Thyroid gland (tissue), 4 donors: ENCODE measurements around the gene ERFE.

Experiments
- CTCF ChIP-seq, 6 experiments: fragments of 200-600 bp in 3 of 6; fragments of 450-650 bp in 3 of 6; sonication (generic) in 3 of 6; IDR thresholded peaks; one replicate each; pipeline ENCODE4 v1.5.1; 2016 to 2019; ENCODE audit warnings: antibody characterized with exemption in 6 of 6, mild to moderate bottlenecking in 2 of 6, inconsistent platforms in 1 of 6, moderate library complexity in 1 of 6
- POLR2A ChIP-seq, 2 donors: fragments of 450-650 bp; IDR thresholded peaks; one replicate each; pipeline ENCODE4 v1.6.1; 2017; ENCODE audit warnings: antibody characterized with exemption in 2 of 2, mild to moderate bottlenecking in 2 of 2, moderate library complexity in 1 of 2

DNA sequence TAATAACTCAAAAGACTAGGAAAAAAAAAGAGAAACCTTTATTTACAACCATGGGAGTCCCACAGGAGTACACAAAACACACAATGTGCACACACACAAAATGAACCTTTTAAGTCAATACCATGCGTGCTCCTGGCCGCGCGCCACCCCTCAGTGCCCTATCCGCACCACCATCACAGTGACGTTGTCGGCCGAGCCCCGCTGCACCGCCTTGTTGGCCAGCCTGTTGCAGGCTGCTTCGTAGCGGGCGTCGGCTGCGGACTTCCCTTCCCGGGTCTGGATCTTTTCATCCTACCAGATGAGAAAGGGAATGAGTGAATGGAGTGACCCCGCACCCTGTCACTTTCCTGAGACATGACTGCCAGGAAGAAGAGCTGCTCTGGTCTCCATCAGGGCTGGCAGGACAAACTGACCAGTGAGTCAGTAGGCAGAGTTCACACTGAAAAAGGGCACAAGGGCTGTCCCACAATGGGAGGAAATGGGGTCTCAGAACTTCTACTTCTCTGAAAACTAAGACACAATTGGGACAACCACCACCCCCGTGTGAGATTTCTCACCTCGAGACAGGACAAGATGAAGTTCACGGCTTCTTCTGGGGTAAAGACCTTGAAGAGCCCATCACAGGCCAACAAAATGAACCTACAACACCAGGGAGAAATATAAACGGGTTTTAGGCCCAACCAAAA, 11.8 kb downstream of the ERFE start:
- TF ChIP-seq CTCF (IDR thresholded peaks at IDR 0.05) = no peak
- no peak for TF ChIP-seq POLR2A (IDR thresholded peaks at IDR 0.05)
